Measurements from ENCODE around the gene AGO3. TPM values are rescaled to one million over a fixed set of nuclear protein-coding genes. Genes with fewer than 3 reads are reported as not detected.

Gene AGO3
- total and polyA plus RNA-seq, 2 donors (not counting 3 experiments of a cell fraction or from before 2014, with no cell fraction given): 10.4 to 21.1 TPM

DNA sequence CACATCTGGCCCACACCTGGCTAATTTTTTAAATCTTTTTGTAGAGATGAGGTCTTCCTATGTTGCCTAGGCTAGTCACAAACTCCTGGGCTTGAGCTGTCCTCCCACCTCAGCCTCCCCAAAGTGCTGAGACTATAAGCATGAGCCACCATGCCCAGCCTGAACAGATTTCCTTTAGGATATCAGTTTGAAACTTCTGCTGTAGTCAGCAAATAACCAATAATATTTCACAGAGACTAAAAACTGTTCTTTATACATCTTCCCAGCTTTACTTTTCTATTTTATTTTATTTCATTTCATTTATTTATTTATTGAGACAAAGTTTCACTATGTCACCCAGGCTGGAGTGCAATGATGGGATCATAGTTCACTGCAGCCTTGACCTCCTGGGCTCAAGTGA is 123.1 kb downstream of the AGO3 start:
- H3K9me1 ChIP-seq (replicated peaks; ENCODE audit: control insufficient read depth, extremely low read depth, insufficient read depth, low read length): no peaks in the 10 kb centered on the region
- H3K27ac ChIP-seq (ENCODE audit: insufficient read depth, low read depth, low read length): no peak overlapping the region
- FAIRE-seq (no peak), DNase-seq (ENCODE audit: low read depth, low spot score) (no peak)
- TF ChIP-seq POLR2AphosphoS5 (IDR thresholded peaks at IDR 0.05; ENCODE audit: insufficient read depth, low read depth, low read length): no peak
- no peak for TF ChIP-seq FOS (IDR thresholded peaks at IDR 0.05; ENCODE audit: borderline replicate concordance, insufficient read depth, low read length)
- no peak for TF ChIP-seq JUN (IDR thresholded peaks at IDR 0.05; ENCODE audit: borderline replicate concordance, insufficient read depth, insufficient read length, low read depth)
- no peak for TF ChIP-seq MAX (IDR thresholded peaks at IDR 0.05; ENCODE audit: insufficient read depth, insufficient read length)
- no peak for TF ChIP-seq MYC (IDR thresholded peaks at IDR 0.05; ENCODE audit: low read depth, low read length)
- no peak for TF ChIP-seq POLR2A (IDR thresholded peaks at IDR 0.05; ENCODE audit: low read depth, low read length)
- no peak for TF ChIP-seq EZH2 (IDR thresholded peaks at IDR 0.05; ENCODE audit: borderline replicate concordance, low read depth, low read length, severe bottlenecking)
- TF ChIP-seq GATA2 (IDR thresholded peaks at IDR 0.05; ENCODE audit: insufficient read depth, insufficient read length, low read depth, low read length): no peak
- TF ChIP-seq, protein P1, sequence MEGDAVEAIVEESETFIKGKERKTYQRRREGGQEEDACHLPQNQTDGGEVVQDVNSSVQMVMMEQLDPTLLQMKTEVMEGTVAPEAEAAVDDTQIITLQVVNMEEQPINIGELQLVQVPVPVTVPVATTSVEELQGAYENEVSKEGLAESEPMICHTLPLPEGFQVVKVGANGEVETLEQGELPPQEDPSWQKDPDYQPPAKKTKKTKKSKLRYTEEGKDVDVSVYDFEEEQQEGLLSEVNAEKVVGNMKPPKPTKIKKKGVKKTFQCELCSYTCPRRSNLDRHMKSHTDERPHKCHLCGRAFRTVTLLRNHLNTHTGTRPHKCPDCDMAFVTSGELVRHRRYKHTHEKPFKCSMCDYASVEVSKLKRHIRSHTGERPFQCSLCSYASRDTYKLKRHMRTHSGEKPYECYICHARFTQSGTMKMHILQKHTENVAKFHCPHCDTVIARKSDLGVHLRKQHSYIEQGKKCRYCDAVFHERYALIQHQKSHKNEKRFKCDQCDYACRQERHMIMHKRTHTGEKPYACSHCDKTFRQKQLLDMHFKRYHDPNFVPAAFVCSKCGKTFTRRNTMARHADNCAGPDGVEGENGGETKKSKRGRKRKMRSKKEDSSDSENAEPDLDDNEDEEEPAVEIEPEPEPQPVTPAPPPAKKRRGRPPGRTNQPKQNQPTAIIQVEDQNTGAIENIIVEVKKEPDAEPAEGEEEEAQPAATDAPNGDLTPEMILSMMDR (IDR thresholded peaks at IDR 0.05; ENCODE audit: extremely low read depth in 1 of 2, insufficient read depth in 1 of 2, low read depth in 1 of 2, low read length in 2 of 2): no peak
- intact Hi-C loops (cut with micrococcal nuclease): no loop called here
- POLR2A ChIA-PET: no interaction called here
- no peak overlapping the region for H2AFZ ChIP-seq (ENCODE audit: low read depth, low read length)
- no peaks in the 10 kb centered on the region for H3K9me3 ChIP-seq (replicated peaks; ENCODE audit: control insufficient read depth, insufficient read depth, low read length)
- BruUV-seq (replicated peaks): no TSS peak
- dilution Hi-C loops (cut with MboI; ENCODE audit: extremely low pct_ligation_motif_present, low sequenced_read_pairs): no loop called here
- H3K36me3 ChIP-seq (ENCODE audit: control insufficient read depth in 2 of 2, extremely low read depth in 1 of 2, insufficient read depth in 2 of 2, low read length in 2 of 2): peaks cover 2% of the 10 kb centered on the region in 2 experiments
- no peak overlapping the region for H3K4me3 ChIP-seq (replicated peaks in 1 of 3; ENCODE audit: insufficient read depth in 1 of 3, low read depth in 1 of 3, low read length in 3 of 3)
- no peaks in the 10 kb centered on the region for H4K20me1 ChIP-seq (replicated peaks; ENCODE audit: control insufficient read depth, extremely low read depth, insufficient read depth, low read length)
- H3K79me2 ChIP-seq (ENCODE audit: control insufficient read depth, insufficient read depth, low read length): no peaks in the 10 kb centered on the region
- H3K27me3 ChIP-seq (ENCODE audit: control insufficient read depth in 2 of 2, insufficient read depth in 2 of 2, low read length in 2 of 2): no peaks in the 10 kb centered on the region
- no peak overlapping the region for H3K4me2 ChIP-seq (ENCODE audit: insufficient read depth, low read length)
- CTCF ChIA-PET: interaction anchor here (0.8 kb wide), 1 partner anchor 126 kb away, joined by 3 read pairs; no protein-coding TSS in a partner anchor
- no peak overlapping the region for H3K9ac ChIP-seq (replicated peaks; ENCODE audit: extremely low read depth, insufficient read depth, low read length)
- no peaks in the 10 kb centered on the region for H3K4me1 ChIP-seq (ENCODE audit: control insufficient read depth, extremely low read depth, insufficient read depth, low read length)

All from endothelial cell of umbilical vein (primary cell).